ENCODE results near the gene OXSR1.

Gene OXSR1

DNA sequence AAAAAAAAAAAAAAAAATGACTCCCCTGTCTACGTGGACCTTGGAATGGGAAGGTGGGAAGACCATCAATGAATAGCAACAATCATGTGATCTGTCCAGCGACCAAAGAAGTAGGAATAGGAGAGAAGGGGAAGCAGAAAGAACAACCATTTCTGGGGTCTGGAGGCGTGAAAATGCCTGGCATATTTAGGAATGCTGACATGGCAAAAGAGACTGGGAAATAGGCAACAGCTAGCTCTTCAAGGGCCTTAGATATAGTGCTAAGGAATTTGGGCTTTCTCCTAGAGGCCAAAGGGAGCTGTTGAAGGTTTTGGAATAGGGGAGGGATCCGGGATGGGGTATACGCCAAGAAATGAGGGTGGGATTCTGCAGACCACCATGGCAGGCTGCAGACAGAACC lies 106.2 kb downstream of the OXSR1 start:
- Histone ChIP-seq H3K14ac (ENCODE audit: low read length) (no peak overlapping the region), H3K9me3 (ENCODE audit: insufficient read depth, low read depth, low read length) (no peaks in the 10 kb centered on the region), H3K27ac (ENCODE audit: low read depth, low read length) (no peak overlapping the region), H2AFZ (ENCODE audit: insufficient read depth, low read length, poor library complexity) (no peak overlapping the region), H2BK120ac (ENCODE audit: insufficient read depth, low read length, poor library complexity) (no peak overlapping the region), H3K23ac (ENCODE audit: low read length) (no peak overlapping the region), H3K36me3 (ENCODE audit: control insufficient read depth in 1 of 2, insufficient read depth in 2 of 2, low read length in 2 of 2) (peaks cover 0 to 8% of the 10 kb centered on the region in 2 experiments), H4K8ac (ENCODE audit: low read depth, low read length) (no peak overlapping the region), H2BK5ac (ENCODE audit: low read depth, low read length, poor library complexity) (no peak overlapping the region), H4K91ac (ENCODE audit: low read depth, low read length) (no peak overlapping the region), H3K4ac (ENCODE audit: low read depth, low read length) (no peak overlapping the region), H3K27me3 (ENCODE audit: insufficient read depth, low read length) (no peaks in the 10 kb centered on the region), H2BK12ac (ENCODE audit: low read length) (no peak overlapping the region), H3K18ac (ENCODE audit: low read length) (no peak overlapping the region), H3K4me1 (ENCODE audit: control insufficient read depth in 1 of 2, insufficient read depth in 2 of 2, low read length in 2 of 2) (no peaks in the 10 kb centered on the region), H2AK5ac (ENCODE audit: low read length) (no peak overlapping the region), H3K9ac (ENCODE audit: low read length) (no peak overlapping the region), H3K4me2 (ENCODE audit: low read length) (no peak overlapping the region), H3K4me3 (ENCODE audit: low read depth, low read length) (no peak overlapping the region), H3K79me2 (ENCODE audit: control insufficient read depth, insufficient read depth, low read length, poor library complexity) (no peaks in the 10 kb centered on the region), H4K12ac (ENCODE audit: low read depth, low read length) (no peak overlapping the region), H3K79me1 (ENCODE audit: low read length) (no peaks in the 10 kb centered on the region)
- no peak for DNase-seq
- WGBS (ENCODE audit: extremely low coverage, insufficient coverage, insufficient read length): no CpG with 5 or more reads among the region's 5 CpGs

DNA sequence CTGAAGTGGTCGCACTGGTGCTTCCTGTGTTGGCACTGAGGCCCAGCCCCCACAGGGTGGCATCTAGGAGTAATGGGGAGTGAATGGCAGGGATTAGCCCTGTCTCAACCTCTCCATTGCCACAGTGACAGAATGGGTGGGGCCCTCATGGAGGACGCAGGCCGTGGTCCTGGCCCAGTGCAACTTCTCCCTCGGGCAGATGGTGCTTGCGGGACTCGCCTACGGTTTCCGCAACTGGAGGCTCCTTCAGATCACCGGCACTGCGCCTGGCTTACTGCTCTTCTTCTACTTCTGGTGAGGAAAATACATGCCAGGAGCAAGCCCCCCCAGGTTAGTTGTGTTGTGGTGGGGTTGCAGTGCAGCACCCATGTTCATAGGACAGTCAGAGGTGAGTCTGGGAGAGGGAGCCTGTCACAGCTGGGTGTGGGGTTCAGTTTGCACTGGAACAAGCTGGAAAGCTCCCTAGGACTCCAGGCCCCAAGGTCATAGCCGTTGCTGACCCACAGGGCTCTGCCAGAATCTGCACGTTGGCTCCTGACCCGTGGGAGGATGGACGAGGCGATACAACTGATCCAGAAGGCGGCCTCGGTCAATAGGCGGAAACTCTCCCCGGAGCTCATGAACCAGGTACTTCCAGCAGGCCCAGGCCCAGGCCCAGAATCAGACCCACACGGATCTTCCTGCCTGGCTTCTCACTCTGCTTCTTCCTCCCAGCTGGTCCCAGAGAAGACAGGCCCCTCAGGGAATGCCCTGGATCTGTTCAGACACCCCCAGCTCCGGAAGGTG lies 109.7 kb downstream of the OXSR1 start:
- H3K4me1 ChIP-seq (ENCODE audit: control insufficient read depth in 1 of 2, insufficient read depth in 2 of 2, low read length in 2 of 2): no peaks in the 10 kb centered on the region
- no CpG with 5 or more reads among the region's 21 CpGs for WGBS (ENCODE audit: extremely low coverage, insufficient coverage, insufficient read length)
- no peak overlapping the region for H2BK120ac ChIP-seq (ENCODE audit: insufficient read depth, low read length, poor library complexity)
- no peak overlapping the region for H2BK12ac ChIP-seq (ENCODE audit: low read length)
- H3K79me2 ChIP-seq (ENCODE audit: control insufficient read depth, insufficient read depth, low read length, poor library complexity): no peaks in the 10 kb centered on the region
- H3K27me3 ChIP-seq (ENCODE audit: insufficient read depth, low read length): no peaks in the 10 kb centered on the region
- H4K8ac ChIP-seq (ENCODE audit: low read depth, low read length): no peak overlapping the region
- peaks cover 0 to 17% of the 10 kb centered on the region in 2 experiments for H3K36me3 ChIP-seq (ENCODE audit: control insufficient read depth in 1 of 2, insufficient read depth in 2 of 2, low read length in 2 of 2)
- H3K79me1 ChIP-seq (ENCODE audit: low read length): no peaks in the 10 kb centered on the region
- H4K91ac ChIP-seq (ENCODE audit: low read depth, low read length): no peak overlapping the region
- H2AK5ac ChIP-seq (ENCODE audit: low read length): no peak overlapping the region
- H3K23ac ChIP-seq (ENCODE audit: low read length): no peak overlapping the region
- no peak overlapping the region for H3K4me2 ChIP-seq (ENCODE audit: low read length)
- no peak overlapping the region for H3K9ac ChIP-seq (ENCODE audit: low read length)
- H3K18ac ChIP-seq (ENCODE audit: low read length): no peak overlapping the region
- H2BK5ac ChIP-seq (ENCODE audit: low read depth, low read length, poor library complexity): no peak overlapping the region
- H3K27ac ChIP-seq (ENCODE audit: low read depth, low read length): no peak overlapping the region
- no peak overlapping the region for H3K4me3 ChIP-seq (ENCODE audit: low read depth, low read length)
- H3K14ac ChIP-seq (ENCODE audit: low read length): no peak overlapping the region
- no peak for DNase-seq
- no peak overlapping the region for H2AFZ ChIP-seq (ENCODE audit: insufficient read depth, low read length, poor library complexity)
- H3K4ac ChIP-seq (ENCODE audit: low read depth, low read length): no peak overlapping the region
- H3K9me3 ChIP-seq (ENCODE audit: insufficient read depth, low read depth, low read length): peaks cover 3% of the 10 kb centered on the region
- no peak overlapping the region for H4K12ac ChIP-seq (ENCODE audit: low read depth, low read length)

DNA sequence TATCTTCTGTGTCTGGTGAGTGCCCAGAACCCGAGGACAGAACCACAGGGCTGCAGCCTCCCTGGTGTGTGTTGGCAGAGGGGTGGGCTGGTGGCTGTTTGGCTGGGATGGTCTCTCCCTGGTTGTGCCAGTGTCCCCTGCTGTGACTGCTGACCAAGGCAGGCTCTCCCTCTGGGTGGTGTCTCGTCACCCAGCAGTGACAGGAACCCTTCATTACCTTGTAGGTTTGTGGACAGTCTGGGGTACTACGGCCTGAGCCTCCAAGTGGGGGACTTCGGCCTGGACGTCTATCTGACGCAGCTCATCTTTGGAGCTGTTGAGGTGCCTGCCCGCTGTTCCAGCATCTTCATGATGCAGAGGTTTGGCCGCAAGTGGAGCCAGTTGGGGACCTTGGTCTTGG lies 110.3 kb downstream of the OXSR1 start:
- Histone ChIP-seq H3K4me2 (ENCODE audit: low read length) (no peak overlapping the region), H4K91ac (ENCODE audit: low read depth, low read length) (no peak overlapping the region), H3K4me3 (ENCODE audit: low read depth, low read length) (no peak overlapping the region), H2AFZ (ENCODE audit: insufficient read depth, low read length, poor library complexity) (no peak overlapping the region), H2BK12ac (ENCODE audit: low read length) (no peak overlapping the region), H2BK120ac (ENCODE audit: insufficient read depth, low read length, poor library complexity) (no peak overlapping the region), H3K23ac (ENCODE audit: low read length) (no peak overlapping the region), H3K9ac (ENCODE audit: low read length) (no peak overlapping the region), H3K27me3 (ENCODE audit: insufficient read depth, low read length) (no peaks in the 10 kb centered on the region), H3K27ac (ENCODE audit: low read depth, low read length) (no peak overlapping the region), H2BK5ac (ENCODE audit: low read depth, low read length, poor library complexity) (no peak overlapping the region), H3K4me1 (ENCODE audit: control insufficient read depth in 1 of 2, insufficient read depth in 2 of 2, low read length in 2 of 2) (no peaks in the 10 kb centered on the region), H4K8ac (ENCODE audit: low read depth, low read length) (no peak overlapping the region), H3K18ac (ENCODE audit: low read length) (no peak overlapping the region), H3K79me1 (ENCODE audit: low read length) (no peaks in the 10 kb centered on the region), H3K14ac (ENCODE audit: low read length) (no peak overlapping the region), H4K12ac (ENCODE audit: low read depth, low read length) (no peak overlapping the region), H3K36me3 (ENCODE audit: control insufficient read depth in 1 of 2, insufficient read depth in 2 of 2, low read length in 2 of 2) (peaks cover 0 to 17% of the 10 kb centered on the region in 2 experiments), H3K79me2 (ENCODE audit: control insufficient read depth, insufficient read depth, low read length, poor library complexity) (no peaks in the 10 kb centered on the region), H3K4ac (ENCODE audit: low read depth, low read length) (no peak overlapping the region), H2AK5ac (ENCODE audit: low read length) (no peak overlapping the region), H3K9me3 (ENCODE audit: insufficient read depth, low read depth, low read length) (peaks cover 3% of the 10 kb centered on the region)
- DNase-seq: no peak
- whole genome bisulfite sequencing (ENCODE audit: extremely low coverage, insufficient coverage, insufficient read length): no CpG with 5 or more reads among the region's 8 CpGs

DNA sequence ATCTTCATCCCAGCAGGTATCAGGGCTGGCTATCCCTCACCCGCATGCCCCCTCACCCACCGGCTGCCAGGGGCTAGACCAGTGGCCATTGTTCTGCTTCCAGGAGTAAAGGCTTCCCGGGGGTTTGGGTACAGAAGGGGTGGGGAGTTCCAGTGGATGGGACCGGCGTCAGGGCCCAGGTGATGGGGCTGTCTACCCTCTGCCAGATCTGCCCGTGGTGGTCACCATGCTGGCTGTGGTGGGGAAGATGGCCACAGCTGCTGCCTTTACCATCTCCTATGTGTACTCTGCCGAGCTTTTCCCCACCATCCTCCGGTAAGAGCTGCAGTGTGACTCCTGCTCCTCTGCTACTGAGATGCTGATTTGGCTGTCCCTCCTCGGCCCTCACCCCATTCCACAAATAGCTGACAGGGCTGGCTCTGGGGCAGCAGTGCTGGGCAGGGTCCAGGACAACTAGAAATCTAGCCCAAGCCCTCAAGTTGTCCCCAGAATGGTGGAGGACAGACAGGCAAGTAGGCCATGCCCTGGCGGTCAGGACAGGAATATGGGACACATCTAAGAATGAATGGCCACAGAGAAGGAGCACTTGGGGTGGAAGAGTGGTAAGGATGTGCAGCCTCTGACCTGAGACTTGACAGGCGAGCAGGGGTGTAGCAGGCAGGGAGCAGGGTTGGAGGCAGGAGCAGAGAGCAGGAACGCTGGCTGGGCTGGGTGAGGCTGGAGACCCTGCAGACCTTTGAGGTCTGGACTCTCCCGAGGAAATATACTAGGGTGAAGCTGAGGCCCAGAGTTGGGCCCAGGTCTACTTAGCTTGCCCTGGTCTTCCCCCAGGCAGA lies 111.0 kb downstream of the OXSR1 start:
- H3K4me2 ChIP-seq (ENCODE audit: low read length): no peak overlapping the region
- no peak overlapping the region for H3K27ac ChIP-seq (ENCODE audit: low read depth, low read length)
- H3K23ac ChIP-seq (ENCODE audit: low read length): no peak overlapping the region
- H4K91ac ChIP-seq (ENCODE audit: low read depth, low read length): no peak overlapping the region
- H3K14ac ChIP-seq (ENCODE audit: low read length): no peak overlapping the region
- no peaks in the 10 kb centered on the region for H3K79me1 ChIP-seq (ENCODE audit: low read length)
- H3K18ac ChIP-seq (ENCODE audit: low read length): no peak overlapping the region
- H2BK12ac ChIP-seq (ENCODE audit: low read length): no peak overlapping the region
- no peaks in the 10 kb centered on the region for H3K4me1 ChIP-seq (ENCODE audit: control insufficient read depth in 1 of 2, insufficient read depth in 2 of 2, low read length in 2 of 2)
- no CpG with 5 or more reads among the region's 13 CpGs for WGBS (ENCODE audit: extremely low coverage, insufficient coverage, insufficient read length)
- H2BK120ac ChIP-seq (ENCODE audit: insufficient read depth, low read length, poor library complexity): no peak overlapping the region
- H3K4ac ChIP-seq (ENCODE audit: low read depth, low read length): no peak overlapping the region
- H4K12ac ChIP-seq (ENCODE audit: low read depth, low read length): no peak overlapping the region
- H2BK5ac ChIP-seq (ENCODE audit: low read depth, low read length, poor library complexity): no peak overlapping the region
- no peak overlapping the region for H3K4me3 ChIP-seq (ENCODE audit: low read depth, low read length)
- no peak overlapping the region for H2AK5ac ChIP-seq (ENCODE audit: low read length)
- no peaks in the 10 kb centered on the region for H3K27me3 ChIP-seq (ENCODE audit: insufficient read depth, low read length)
- DNase-seq: no peak
- H4K8ac ChIP-seq (ENCODE audit: low read depth, low read length): no peak overlapping the region
- no peak overlapping the region for H3K9ac ChIP-seq (ENCODE audit: low read length)
- H3K79me2 ChIP-seq (ENCODE audit: control insufficient read depth, insufficient read depth, low read length, poor library complexity): no peaks in the 10 kb centered on the region
- H3K36me3 ChIP-seq (ENCODE audit: control insufficient read depth in 1 of 2, insufficient read depth in 2 of 2, low read length in 2 of 2): peaks cover 0 to 17% of the 10 kb centered on the region in 2 experiments
- H3K9me3 ChIP-seq (ENCODE audit: insufficient read depth, low read depth, low read length): peaks cover 3% of the 10 kb centered on the region
- H2AFZ ChIP-seq (ENCODE audit: insufficient read depth, low read length, poor library complexity): no peak overlapping the region

Measured in trophoblast cell (in vitro differentiated cells and primary cell).